ENCODE data around the gene HSF2BP. TPM values are rescaled to one million over a fixed set of nuclear protein-coding genes. Genes with fewer than 3 reads are reported as not detected.

Gene HSF2BP
- total RNA-seq, 4 donors from 2014 or later, result 0.40 to 2.4 (median 1.2) TPM

GRCh38 chr21:43593078-43593477 is 66.2 kb downstream of the HSF2BP start:
- no peaks in the 10 kb centered on the region for H3K27me3 ChIP-seq
- 79 to 84% methylated on average over 4 to 5 of the region's 5 CpGs for WGBS, 2 donors (ENCODE audit: low coverage in 1 of 2)
- no peaks in the 10 kb centered on the region for H3K36me3 ChIP-seq
- H3K9me3 ChIP-seq, result no peaks in the 10 kb centered on the region
- TF ChIP-seq POLR2AphosphoS5 (IDR thresholded peaks at IDR 0.05) (no peak), EP300 (IDR thresholded peaks at IDR 0.05) (no peak), CTCF (IDR thresholded peaks at IDR 0.05) (no peak), POLR2A (IDR thresholded peaks at IDR 0.05) (no peak)
- H3K4me1 ChIP-seq, result no peaks in the 10 kb centered on the region
- no peak for ATAC-seq
- no peak overlapping the region for H3K27ac ChIP-seq
- H3K4me3 ChIP-seq, result no peak overlapping the region

GRCh38 chr21:43591571-43591970 is 67.7 kb downstream of the HSF2BP start:
- no peak for ATAC-seq
- H3K27ac ChIP-seq, result no peak overlapping the region
- 63 to 79% methylated on average over 2 of the region's 2 CpGs for whole genome bisulfite sequencing, 2 donors (ENCODE audit: low coverage in 1 of 2)
- H3K9me3 ChIP-seq, result no peaks in the 10 kb centered on the region
- H3K4me1 ChIP-seq, result peaks cover 3 to 9% (median 6%) of the 10 kb centered on the region in 3 donors
- H3K27me3 ChIP-seq, result no peaks in the 10 kb centered on the region
- H3K4me3 ChIP-seq, result no peak overlapping the region
- no peaks in the 10 kb centered on the region for H3K36me3 ChIP-seq
- no peak for TF ChIP-seq POLR2AphosphoS5 (IDR thresholded peaks at IDR 0.05)
- no peak for TF ChIP-seq POLR2A (IDR thresholded peaks at IDR 0.05)
- TF ChIP-seq EP300 (IDR thresholded peaks at IDR 0.05), result no peak
- no peak for TF ChIP-seq CTCF (IDR thresholded peaks at IDR 0.05)

- no peak for TF ChIP-seq POLR2A (IDR thresholded peaks at IDR 0.05)
- TF ChIP-seq EP300 (IDR thresholded peaks at IDR 0.05), result no peak
- TF ChIP-seq POLR2AphosphoS5 (IDR thresholded peaks at IDR 0.05), result no peak
- no peak for TF ChIP-seq CTCF (IDR thresholded peaks at IDR 0.05)
- Histone ChIP-seq H3K27me3 (no peaks in the 10 kb centered on the region), H3K4me3 (no peak overlapping the region), H3K4me1 (peaks cover 12 to 22% (median 12%) of the 10 kb centered on the region in 3 donors), H3K36me3 (no peaks in the 10 kb centered on the region), H3K27ac (no peak overlapping the region), H3K9me3 (no peaks in the 10 kb centered on the region)
- ATAC-seq, result no peak
- 84 to 93% methylated on average over 2 of the region's 2 CpGs for WGBS, 2 donors (ENCODE audit: low coverage in 1 of 2)
These were observed 69.1 kb downstream of the HSF2BP start for GRCh38 chr21:43590194-43590593.

- no peak for ATAC-seq
- Histone ChIP-seq H3K27me3 (no peaks in the 10 kb centered on the region), H3K4me1 (peaks cover 12 to 27% (median 12%) of the 10 kb centered on the region in 3 donors), H3K36me3 (no peaks in the 10 kb centered on the region), H3K9me3 (no peaks in the 10 kb centered on the region), H3K27ac (no peak overlapping the region), H3K4me3 (no peak overlapping the region)
- 82 to 100% methylated on average over 1 of the region's 1 CpG for WGBS, 2 donors (ENCODE audit: low coverage in 1 of 2)
- TF ChIP-seq POLR2AphosphoS5 (IDR thresholded peaks at IDR 0.05), result no peak
These were observed 70.3 kb downstream of the HSF2BP start for GRCh38 chr21:43588957-43589356.

GRCh38 chr21:43585924-43586413 is 73.3 kb downstream of the HSF2BP start:
- Histone ChIP-seq H3K36me3 (no peaks in the 10 kb centered on the region), H3K4me1 (peaks cover 12 to 27% (median 12%) of the 10 kb centered on the region in 3 donors), H3K27ac (peak overlapping the region; percentile 74 to 80 (median 77)), H3K27me3 (no peaks in the 10 kb centered on the region), H3K9me3 (no peaks in the 10 kb centered on the region), H3K4me3 (no peak overlapping the region)
- no peak for TF ChIP-seq POLR2A (IDR thresholded peaks at IDR 0.05)
- TF ChIP-seq EP300 (IDR thresholded peaks at IDR 0.05), result peak; percentile 77
- TF ChIP-seq POLR2AphosphoS5 (IDR thresholded peaks at IDR 0.05), result peak; percentile 98
- WGBS, 2 donors (ENCODE audit: low coverage in 1 of 2), result 13 to 16% methylated on average over 5 to 9 of the region's 9 CpGs
- peak; percentile 99 for ATAC-seq

GRCh38 chr21:43585514-43585913 is 73.8 kb downstream of the HSF2BP start:
- ATAC-seq, result peak; percentile 43
- 84 to 100% methylated on average over 2 to 4 of the region's 4 CpGs for WGBS, 2 donors (ENCODE audit: low coverage in 1 of 2)
- no peaks in the 10 kb centered on the region for H3K36me3 ChIP-seq
- H3K27ac ChIP-seq, result peak overlapping the region; percentile 72 to 80 (median 77)
- H3K4me1 ChIP-seq, result peaks cover 12 to 27% (median 12%) of the 10 kb centered on the region in 3 donors
- no peak overlapping the region for H3K4me3 ChIP-seq
- TF ChIP-seq POLR2AphosphoS5 (IDR thresholded peaks at IDR 0.05) (no peak), EP300 (IDR thresholded peaks at IDR 0.05) (no peak), CTCF (IDR thresholded peaks at IDR 0.05) (no peak), POLR2A (IDR thresholded peaks at IDR 0.05) (no peak)
- H3K9me3 ChIP-seq, result no peaks in the 10 kb centered on the region
- H3K27me3 ChIP-seq, result no peaks in the 10 kb centered on the region

All from gastroesophageal sphincter (tissue), 4 donors.